HG03565 (cell line): ENCODE measurements around the gene PIK3R2.

ENCODE experiments used
- ATAC-seq: cut with Tn5 transposase; IDR thresholded peaks from one replicate; pipeline ENCODE4 v1.9.1; 2021; ENCODE audit warnings: mild to moderate bottlenecking, moderate library complexity; ENCODE audit not compliant: unreplicated experiment

The PIK3R2 gene

DNA sequence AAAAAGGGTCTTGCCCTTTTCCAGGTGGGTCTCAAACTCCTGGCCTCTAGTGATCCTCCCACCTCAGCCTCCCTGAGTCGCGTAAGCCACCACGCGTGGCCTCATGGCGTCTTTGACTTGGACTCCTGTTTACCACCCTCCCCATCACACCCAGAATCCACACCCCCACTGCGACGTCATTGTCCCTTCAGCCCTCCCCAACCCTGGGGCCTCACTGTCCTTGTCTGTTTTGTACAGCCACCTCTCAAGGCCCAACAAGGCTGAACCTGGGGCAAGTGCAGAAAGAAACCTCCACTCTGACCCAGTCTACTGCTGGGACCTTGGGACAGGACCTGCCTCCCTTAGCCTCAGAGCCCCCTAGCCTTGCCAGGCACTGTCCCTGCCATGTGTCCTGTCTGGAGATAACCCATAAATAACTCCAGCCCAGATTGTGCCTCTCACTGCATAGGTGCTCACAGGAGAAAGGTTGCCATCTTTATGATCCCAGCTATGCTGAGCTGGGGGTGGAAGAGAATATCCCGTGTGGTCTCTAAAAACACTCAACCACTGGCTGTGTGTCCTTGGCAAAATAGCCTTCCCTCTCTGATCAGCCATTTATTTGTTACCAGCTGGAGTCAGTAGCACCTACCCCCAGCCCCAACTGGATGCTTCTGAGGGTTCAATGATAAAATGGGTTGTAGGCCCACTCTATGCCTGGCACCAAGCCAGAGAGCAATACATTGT lies 18.8 kb downstream of the PIK3R2 start:
- ATAC-seq: no peak

DNA sequence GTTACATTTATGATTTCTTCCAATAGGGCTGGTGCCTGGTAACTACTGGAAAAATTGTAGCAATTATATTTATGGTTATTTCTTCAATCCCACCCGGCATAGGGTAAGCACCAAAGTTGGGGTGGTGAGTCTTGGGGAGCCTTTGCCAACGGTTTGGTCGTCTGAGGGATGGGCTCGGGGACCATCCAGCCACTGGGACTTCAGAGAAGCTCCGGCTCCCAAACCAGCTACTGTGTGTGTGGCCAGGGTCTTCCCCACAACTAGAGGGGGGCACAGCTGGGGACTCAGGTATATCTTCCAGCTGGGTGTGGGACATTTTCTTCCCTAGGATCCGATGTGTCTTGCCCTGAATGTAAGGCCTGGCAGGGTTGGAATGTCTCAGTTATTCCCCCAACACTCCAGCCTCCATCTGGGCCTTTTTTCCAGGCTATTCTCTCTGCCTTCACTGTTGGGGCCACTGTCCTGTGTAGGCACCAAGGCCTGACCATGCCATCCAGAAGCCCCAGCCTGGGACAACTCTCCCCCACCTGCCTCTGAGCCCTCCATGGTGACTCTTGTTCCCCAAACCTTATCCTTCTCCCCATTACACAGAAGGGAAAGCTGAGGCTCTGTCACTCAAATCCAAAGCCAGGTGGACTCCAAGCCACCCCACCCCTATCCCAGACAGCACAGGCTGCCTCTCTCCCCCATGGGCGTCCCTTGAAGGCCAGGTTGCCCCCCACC lies 19.5 kb downstream of the PIK3R2 start:
- ATAC-seq: no peak

DNA sequence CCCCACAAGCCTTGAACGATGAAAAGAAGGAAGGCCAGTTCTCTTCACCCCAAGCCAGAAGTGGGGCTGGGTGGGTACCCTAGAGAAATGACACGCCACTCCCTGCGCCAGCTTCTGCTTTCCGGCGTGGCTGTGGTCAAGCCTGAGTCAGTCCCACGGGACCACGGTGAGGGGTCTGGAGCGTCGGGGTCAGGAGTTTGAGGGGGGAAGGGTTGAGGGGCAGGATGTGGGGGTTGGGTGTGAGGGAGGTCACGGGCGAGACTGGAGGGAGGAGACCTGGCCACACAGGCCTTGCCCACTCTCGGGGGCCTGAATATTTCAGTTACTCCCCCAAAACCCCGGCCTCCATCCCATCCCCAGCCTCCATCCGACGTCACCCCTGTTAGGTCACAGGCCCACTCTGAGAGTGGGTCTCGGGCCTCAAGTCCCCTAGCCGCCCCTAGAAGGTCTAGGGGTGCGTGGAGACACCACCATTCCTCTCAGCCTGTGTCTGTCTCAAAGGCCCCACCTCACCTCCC lies 20.1 kb downstream of the PIK3R2 start:
- ATAC-seq: no peak

GRCh38 chr19:18173572-18174288 lies 20.8 kb downstream of the PIK3R2 start, which contains the start of gene IFI30:
IFI30 (plus strand) TSS chr19:18173813; CDS start chr19:18173842, 29 bp downstream.
- ATAC-seq: peak; percentile 28

GRCh38 chr19:18174983-18175382 lies 22.0 kb downstream of the PIK3R2 start:
- ATAC-seq: no peak

GRCh38 chr19:18176367-18177310 lies 23.7 kb downstream of the PIK3R2 start:
- no peak for ATAC-seq

- ATAC-seq: no peak
These were observed 27.0 kb downstream of the PIK3R2 start for GRCh38 chr19:18179957-18180356.

- no peak for ATAC-seq
These were observed 30.6 kb downstream of the PIK3R2 start for GRCh38 chr19:18183529-18183928.

DNA sequence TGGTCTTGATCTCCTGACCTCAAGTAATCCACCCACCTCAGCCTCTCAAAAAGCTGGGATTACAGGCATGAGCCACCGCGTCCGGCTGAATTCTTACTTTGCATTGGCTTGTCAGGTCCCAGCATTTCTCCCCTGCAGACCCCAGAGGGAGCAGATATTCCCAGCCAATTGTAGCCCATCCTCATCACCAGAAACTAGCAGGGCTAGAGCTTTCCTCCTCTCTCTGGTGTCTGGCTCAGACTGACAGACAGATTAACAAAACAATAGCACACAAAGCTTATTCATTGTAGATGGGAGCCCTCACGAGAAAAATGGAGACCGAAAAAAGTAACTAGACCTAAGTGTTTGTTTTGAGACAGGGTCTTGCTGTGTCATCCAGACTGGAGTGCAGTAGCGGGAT lies 32.6 kb downstream of the PIK3R2 start:
- ATAC-seq: no peak

GRCh38 chr19:18190278-18190677 lies 37.3 kb downstream of the PIK3R2 start:
- no peak for ATAC-seq

DNA sequence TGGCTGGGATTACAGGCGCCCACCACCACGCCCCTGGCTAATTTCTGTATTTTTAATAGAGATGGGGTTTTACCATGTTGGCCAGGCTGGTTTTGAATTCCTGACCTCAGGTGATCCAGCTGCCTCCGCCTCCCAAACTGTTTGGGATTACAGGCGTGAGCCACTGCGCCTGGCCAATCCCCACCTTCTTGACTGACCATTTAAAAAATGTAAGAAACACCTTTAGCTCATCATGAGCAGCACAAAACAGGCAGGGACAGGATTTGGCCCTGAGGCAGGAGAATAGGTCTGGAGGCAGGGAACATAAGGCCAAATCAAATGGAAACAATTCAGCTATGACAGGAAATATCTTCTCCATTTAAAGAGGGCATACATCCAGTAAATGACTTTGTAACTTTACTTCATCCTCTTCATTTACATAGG lies 38.7 kb downstream of the PIK3R2 start:
- no peak for ATAC-seq

- peak; percentile 68 for ATAC-seq
These were observed 39.9 kb downstream of the PIK3R2 start, which contains the start of gene MPV17L2 for GRCh38 chr19:18192673-18193387. MPV17L2 (plus strand) TSS chr19:18193218; CDS start chr19:18193282, 64 bp downstream.

GRCh38 chr19:18193388-18194180 lies 40.6 kb downstream of the PIK3R2 start:
- no peak for ATAC-seq

GRCh38 chr19:18194181-18194530 lies 41.2 kb downstream of the PIK3R2 start:
- ATAC-seq: no peak

GRCh38 chr19:18194554-18195238 lies 41.7 kb downstream of the PIK3R2 start:
- ATAC-seq: no peak

DNA sequence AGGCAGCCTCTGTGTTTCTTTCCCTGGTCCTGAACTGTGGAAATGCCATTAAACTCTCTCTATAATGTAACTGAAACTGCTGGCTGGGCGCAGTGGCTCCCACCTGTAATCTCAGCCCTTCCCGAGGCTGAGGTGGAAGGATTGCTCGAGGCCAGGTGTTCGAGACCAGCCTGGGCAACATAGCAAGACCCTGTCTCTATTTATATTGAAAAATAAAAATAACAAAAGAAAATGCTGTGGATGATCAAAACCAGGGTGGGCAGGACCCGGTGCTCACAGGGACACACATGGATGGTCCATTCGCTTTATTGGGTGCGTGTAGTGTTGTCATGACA lies 43.5 kb downstream of the PIK3R2 start:
- ATAC-seq: no peak

DNA sequence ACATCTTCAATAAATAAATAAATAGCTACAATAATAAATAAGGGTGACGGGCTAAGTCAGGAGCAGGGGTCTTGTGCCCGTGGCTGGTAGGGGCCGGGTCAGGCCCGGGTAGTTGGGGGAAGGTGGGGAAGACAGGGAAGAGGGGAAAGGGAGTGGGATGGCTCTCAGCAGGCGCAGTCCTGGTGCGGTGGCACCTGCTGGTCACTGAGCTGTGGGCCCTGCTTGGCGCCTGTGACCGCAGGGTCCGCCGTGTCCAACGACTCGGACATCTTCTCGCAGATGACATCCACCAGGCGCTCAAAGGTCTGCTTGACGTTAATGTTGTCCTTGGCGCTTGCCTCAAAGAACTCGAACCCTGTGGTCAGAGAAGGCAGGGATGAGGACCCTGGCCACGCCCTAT lies 44.3 kb downstream of the PIK3R2 start:
- no peak for ATAC-seq

- no peak for ATAC-seq
These were observed 45.0 kb downstream of the PIK3R2 start for GRCh38 chr19:18197941-18198340.
